Body of pancreas (tissue), 4 donors: ENCODE results near the gene SMARCD3.

Experiments
- POLR2A ChIP-seq, 3 donors: fragments of 450-650 bp; IDR thresholded peaks; one replicate each; pipeline ENCODE4 v1.6.1; 2016; ENCODE audit warnings: antibody characterized with exemption in 3 of 3, mild to moderate bottlenecking in 2 of 3
- TF ChIP-seq, protein P1 (sequence below), 7 experiments: fragments of 450-650 bp in 4 of 7; fragments of 200-600 bp in 3 of 7; sonication (generic) in 3 of 7; IDR thresholded peaks; one replicate each; pipeline ENCODE4 v1.5.1; 2016 to 2019; ENCODE audit warnings: antibody characterized with exemption in 7 of 7

DNA sequence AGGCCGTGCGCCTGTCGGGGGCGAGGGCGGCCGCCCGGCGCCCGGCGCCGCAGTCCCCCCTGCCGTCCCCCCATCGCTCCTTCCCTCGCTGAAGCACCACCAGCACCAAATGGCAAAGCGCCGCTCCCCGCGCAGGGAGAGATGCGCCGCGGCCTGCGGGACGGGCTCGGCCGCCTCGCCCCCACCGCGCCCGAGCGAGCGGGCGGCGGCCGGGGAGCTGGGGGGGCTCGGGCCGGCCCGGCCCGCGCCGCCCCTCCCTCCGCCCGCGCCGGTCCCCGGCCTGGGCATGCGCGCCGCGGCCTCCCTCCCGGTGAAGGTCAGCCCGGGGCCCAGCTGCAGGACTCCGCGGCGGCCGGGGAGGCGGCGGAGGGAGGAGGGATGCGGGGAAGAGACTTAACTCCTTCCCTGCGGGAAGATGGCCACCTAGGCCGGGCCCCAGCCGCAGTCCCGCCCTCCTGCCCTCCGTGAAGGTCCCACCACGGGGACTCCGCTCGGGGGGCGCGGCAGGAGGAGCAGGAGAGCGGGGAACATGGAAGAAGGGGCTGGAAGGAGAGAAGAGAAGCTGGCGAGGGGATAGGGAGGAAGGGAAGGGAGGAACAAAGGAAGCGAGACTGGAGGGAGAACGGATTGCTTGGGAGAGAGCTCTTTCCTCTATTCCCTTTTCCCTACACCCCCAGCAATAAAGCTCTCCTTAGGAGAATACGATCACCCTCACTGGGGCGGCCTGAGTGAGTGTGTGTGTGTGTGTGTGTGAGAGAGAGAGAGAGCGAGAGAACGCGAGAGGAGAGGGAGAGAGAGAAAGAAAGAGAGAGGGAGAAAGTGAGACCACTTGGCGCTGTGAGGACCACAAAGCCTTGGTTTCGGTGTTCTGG lies 3.4 kb upstream of the SMARCD3 start:
- TF ChIP-seq, protein P1, sequence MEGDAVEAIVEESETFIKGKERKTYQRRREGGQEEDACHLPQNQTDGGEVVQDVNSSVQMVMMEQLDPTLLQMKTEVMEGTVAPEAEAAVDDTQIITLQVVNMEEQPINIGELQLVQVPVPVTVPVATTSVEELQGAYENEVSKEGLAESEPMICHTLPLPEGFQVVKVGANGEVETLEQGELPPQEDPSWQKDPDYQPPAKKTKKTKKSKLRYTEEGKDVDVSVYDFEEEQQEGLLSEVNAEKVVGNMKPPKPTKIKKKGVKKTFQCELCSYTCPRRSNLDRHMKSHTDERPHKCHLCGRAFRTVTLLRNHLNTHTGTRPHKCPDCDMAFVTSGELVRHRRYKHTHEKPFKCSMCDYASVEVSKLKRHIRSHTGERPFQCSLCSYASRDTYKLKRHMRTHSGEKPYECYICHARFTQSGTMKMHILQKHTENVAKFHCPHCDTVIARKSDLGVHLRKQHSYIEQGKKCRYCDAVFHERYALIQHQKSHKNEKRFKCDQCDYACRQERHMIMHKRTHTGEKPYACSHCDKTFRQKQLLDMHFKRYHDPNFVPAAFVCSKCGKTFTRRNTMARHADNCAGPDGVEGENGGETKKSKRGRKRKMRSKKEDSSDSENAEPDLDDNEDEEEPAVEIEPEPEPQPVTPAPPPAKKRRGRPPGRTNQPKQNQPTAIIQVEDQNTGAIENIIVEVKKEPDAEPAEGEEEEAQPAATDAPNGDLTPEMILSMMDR (IDR thresholded peaks at IDR 0.05), result no peak
- peak in 2 of 3 donors; percentile 49 to 55 for TF ChIP-seq POLR2A (IDR thresholded peaks at IDR 0.05)
